ENCODE results near the gene RGL1.

DNA sequence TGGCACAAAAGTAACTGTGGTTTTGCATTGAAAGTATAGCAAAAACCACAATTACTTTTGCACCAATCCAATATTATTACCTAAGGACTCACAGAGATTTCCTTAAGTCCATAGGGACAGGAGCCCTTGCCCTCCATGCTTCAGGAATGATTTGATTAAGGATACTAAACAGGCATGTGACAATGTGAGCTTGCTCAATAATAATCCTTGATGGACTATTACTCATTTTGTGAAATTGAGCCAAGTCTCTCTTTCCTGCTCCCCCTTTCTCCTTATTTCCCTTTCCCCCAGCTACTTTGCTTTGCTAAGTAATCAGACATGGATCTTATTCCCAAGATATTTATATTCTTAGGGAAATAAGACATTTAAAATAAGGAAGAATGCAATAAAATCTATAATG, 21.6 kb upstream of the RGL1 start:
- TF ChIP-seq EZH2phosphoT487 (IDR thresholded peaks at IDR 0.05; ENCODE audit: low read length): no peak
- TF ChIP-seq EZH2 (optimal IDR thresholded peaks at IDR 0.05; ENCODE audit: low read depth, low read length): no peak

All from MM.1S (cell line).